IMR-90 (cell line): ENCODE measurements around the gene CD99. TPM values are rescaled to one million over a fixed set of nuclear protein-coding genes. Genes with fewer than 3 reads are reported as not detected.
"Not testable (repeated sequence)": the region's sequence is repeated elsewhere in the genome, so short reads cannot be mapped to it uniquely, and the experiment has no call there.

Experiments
- ATAC-seq: fragments of 200-7000 bp; cut with Tn5 transposase; 2 replicates; pipeline ENCODE4 v1.9.1; 2020; ENCODE audit warnings: low read depth, mild to moderate bottlenecking, moderate library complexity
- BruUV-seq: library from RNA; stranded (reverse); fragments of 400-500 nt; replicated peaks from 2 replicates; lab custom pipeline; 2021; lab: Mats Ljungman, UMichigan
- CTCF ChIA-PET: fragments of 300-600 bp; formaldehyde crosslinking; extraction: SDS; loops from one replicate; lab custom pipeline; 2021; ENCODE audit warnings: antibody characterized with exemption; lab: Yijun Ruan, JAX
- POLR2A ChIA-PET: fragments of 300-600 bp; sonication (Branson Sonifier 250); formaldehyde crosslinking; loops from one replicate; lab custom pipeline; 2022; ENCODE audit warnings: antibody characterized with exemption; ENCODE audit not compliant: unreplicated experiment; lab: Charles Lee
- DNase-seq: peaks from one replicate; pipeline ENCODE4 v3.0.0; 2013
- H2AFZ ChIP-seq: replicated peaks from 2 replicates; pipeline ENCODE3; 2013; ENCODE audit warnings: low read length, mild to moderate bottlenecking; ENCODE audit not compliant: poor library complexity
- H2AK5ac ChIP-seq: 2 replicates; pipeline ENCODE4 v1.6.1; 2013; ENCODE audit warnings: low read depth, low read length, inconsistent platforms
- H2AK9ac ChIP-seq: replicated peaks from 2 replicates; pipeline ENCODE3; 2013; ENCODE audit warnings: mild to moderate bottlenecking, low read depth, low read length, moderate library complexity; ENCODE audit not compliant: poor library complexity
- H2BK120ac ChIP-seq: 2 replicates; pipeline ENCODE4 v1.6.1; 2013; ENCODE audit warnings: low read depth, low read length, inconsistent platforms
- H2BK15ac ChIP-seq: 3 replicates; pipeline ENCODE4 v1.6.1; 2013; ENCODE audit warnings: low read depth, low read length, inconsistent platforms
- H2BK20ac ChIP-seq: 2 replicates; pipeline ENCODE4 v1.6.1; 2013; ENCODE audit warnings: low read depth, mild to moderate bottlenecking, inconsistent platforms, low read length, moderate library complexity
- H2BK5ac ChIP-seq: 2 replicates; pipeline ENCODE4 v1.6.1; 2013; ENCODE audit warnings: mild to moderate bottlenecking, low read depth, low read length, inconsistent platforms; ENCODE audit not compliant: poor library complexity, severe bottlenecking
- H3K14ac ChIP-seq: replicated peaks from 2 replicates; pipeline ENCODE4 v1.6.1; 2013; ENCODE audit warnings: low read depth, low read length, inconsistent platforms
- H3K18ac ChIP-seq: 2 replicates; pipeline ENCODE4 v1.6.1; 2013; ENCODE audit warnings: low read depth, low read length, control low read depth
- H3K23ac ChIP-seq: 2 replicates; pipeline ENCODE4 v1.6.1; 2013; ENCODE audit warnings: low read depth, low read length, inconsistent platforms
- H3K27ac ChIP-seq: 2 replicates; pipeline ENCODE4 v1.5.1; 2013; ENCODE audit warnings: mild to moderate bottlenecking, control low read depth, low read length; ENCODE audit not compliant: insufficient read depth
- H3K27me3 ChIP-seq: 2 replicates; pipeline ENCODE4 v1.6.1; 2013; ENCODE audit warnings: low read length; ENCODE audit not compliant: control insufficient read depth, insufficient read depth
- H3K36me3 ChIP-seq: 2 replicates; pipeline ENCODE4 v1.6.1; 2013; ENCODE audit warnings: low read length, mixed read lengths; ENCODE audit not compliant: control insufficient read depth, insufficient read depth
- H3K4ac ChIP-seq: 2 replicates; pipeline ENCODE4 v1.6.1; 2013; ENCODE audit warnings: low read depth, low read length, inconsistent platforms
- H3K4me1 ChIP-seq: 2 replicates; pipeline ENCODE4 v1.6.1; 2013; ENCODE audit warnings: low read length, mixed read lengths; ENCODE audit not compliant: control insufficient read depth, insufficient read depth
- H3K4me2 ChIP-seq: 2 replicates; pipeline ENCODE4 v1.6.1; 2013; ENCODE audit warnings: low read depth, mild to moderate bottlenecking, control low read depth, low read length, moderate library complexity
- H3K4me3 ChIP-seq: 2 replicates; pipeline ENCODE4 v1.5.1; 2013; ENCODE audit warnings: low read depth, mild to moderate bottlenecking, control low read depth, low read length, moderate library complexity; ENCODE audit not compliant: insufficient read depth
- H3K56ac ChIP-seq: 2 replicates; pipeline ENCODE4 v1.6.1; 2013; ENCODE audit warnings: low read length, inconsistent platforms; ENCODE audit not compliant: insufficient read depth; ENCODE audit errors: extremely low read depth
- H3K79me1 ChIP-seq, 2 experiments: 2 replicates each; pipeline ENCODE4 v1.6.1; 2013; ENCODE audit warnings: low read length in 2 of 2, inconsistent platforms in 1 of 2, low read depth in 1 of 2
- H3K9ac ChIP-seq: 2 replicates; pipeline ENCODE4 v1.6.1; 2013; ENCODE audit warnings: low read depth, low read length, control low read depth
- H3K9me1 ChIP-seq: 2 replicates; pipeline ENCODE4 v1.6.1; 2013; ENCODE audit warnings: low read length, inconsistent platforms; ENCODE audit not compliant: insufficient read depth
- H3K9me3 ChIP-seq: 2 replicates; pipeline ENCODE4 v1.6.1; 2013; ENCODE audit warnings: low read length; ENCODE audit not compliant: control insufficient read depth, insufficient read depth
- H4K20me1 ChIP-seq: 2 replicates; pipeline ENCODE4 v1.6.1; 2013; ENCODE audit warnings: low read length, inconsistent platforms; ENCODE audit not compliant: insufficient read depth
- H4K5ac ChIP-seq: 2 replicates; pipeline ENCODE4 v1.6.1; 2013; ENCODE audit warnings: mild to moderate bottlenecking, low read depth, low read length, control low read depth
- H4K8ac ChIP-seq, 2 experiments: 2 replicates each; pipeline ENCODE4 v1.6.1; 2013; ENCODE audit warnings: low read depth in 2 of 2, low read length in 2 of 2, control low read depth in 1 of 2, inconsistent platforms in 1 of 2
- H4K91ac ChIP-seq: 2 replicates; pipeline ENCODE4 v1.6.1; 2013; ENCODE audit warnings: low read depth, low read length, inconsistent platforms; ENCODE audit not compliant: insufficient read depth
- WGBS, 2 experiments: methylation state at CpG; one replicate each; pipeline versions ENCODE4 v1.1.5 to v1.1.7; 2013; ENCODE audit warnings: missing lambda C conversion rate in 2 of 2; ENCODE audit not compliant: insufficient read length in 1 of 2; ENCODE audit errors: extremely low coverage in 2 of 2; 5-methylcytosine and 5-hydroxymethylcytosine counted together
- dilution Hi-C: fragments of 300-500 bp; cut with HindIII; formaldehyde crosslinking; loops from one replicate; pipeline ENCODE4 v1.14.3; 2018; ENCODE audit warnings: low sequenced_read_pairs; ENCODE audit not compliant: unreplicated experiment
- in situ Hi-C: fragments of 300-500 bp; cut with MboI; formaldehyde crosslinking; loops from 3 replicates; pipeline ENCODE4 v1.14.3; 2019; ENCODE audit warnings: low sequenced_read_pairs, inconsistent platforms, mixed read lengths
- intact Hi-C: fragments of 100-400 bp; cut with micrococcal nuclease; formaldehyde crosslinking; loops from 2 replicates; pipeline ENCODE4 v1.10.0; 2022
- polyA plus RNA-seq, 3 experiments: library from polyadenylated mRNA; depleted of rRNA; stranded (reverse); fragments of >200 nt; gene quantifications; 2 replicates each; pipeline ENCODE4 v1.2.3, GENCODE V29; 2012; ENCODE audit warnings: low replicate concordance in 1 of 3
- total RNA-seq: library from RNA; depleted of rRNA; stranded (reverse); fragments of >200 nt; gene quantifications from 2 replicates; pipeline ENCODE4 v1.2.3, GENCODE V29; 2012

The CD99 gene
- total and polyA plus RNA-seq, 2 of the 4 experiments (the other 2 are of a cell fraction): 102 to 369 TPM

DNA sequence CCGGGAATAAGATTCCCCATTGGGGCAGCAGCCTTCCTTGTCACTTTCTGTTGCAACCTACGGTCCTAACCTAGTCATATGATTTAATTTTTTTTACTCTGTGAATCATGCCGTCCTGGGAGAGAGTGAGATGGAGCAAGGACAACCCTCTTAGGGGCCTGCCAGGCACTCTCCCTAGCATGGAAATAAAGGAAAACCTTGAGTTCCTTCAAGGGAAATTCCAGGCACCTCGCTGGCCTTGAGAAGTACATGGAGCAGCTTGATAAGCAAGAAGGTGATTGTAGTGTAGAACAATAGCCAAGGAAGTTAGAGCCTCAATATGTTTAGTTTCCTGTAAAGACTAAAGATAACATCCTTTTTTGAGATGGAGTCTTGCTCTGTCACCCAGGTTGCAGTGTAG, 71.6 kb downstream of the CD99 start:
- H3K18ac ChIP-seq, H2BK120ac ChIP-seq, ATAC-seq, H3K56ac ChIP-seq, in situ Hi-C loops, POLR2A ChIA-PET, H2AK5ac ChIP-seq, H4K8ac ChIP-seq, H3K4me1 ChIP-seq, H4K20me1 ChIP-seq, H2BK5ac ChIP-seq, intact Hi-C loops, H3K27me3 ChIP-seq, BruUV-seq, H2BK20ac ChIP-seq, H2BK15ac ChIP-seq, CTCF ChIA-PET, H3K23ac ChIP-seq, H3K4me3 ChIP-seq, H3K4ac ChIP-seq, H3K9me3 ChIP-seq, DNase-seq, H3K79me1 ChIP-seq, H3K9ac ChIP-seq, H2AK9ac ChIP-seq, H3K36me3 ChIP-seq, H3K14ac ChIP-seq, H3K27ac ChIP-seq, H2AFZ ChIP-seq, dilution Hi-C loops, H3K4me2 ChIP-seq, H4K91ac ChIP-seq, H3K9me1 ChIP-seq, H4K5ac ChIP-seq: not testable (repeated sequence)
- WGBS, 2 experiments: no CpG with 5 or more reads among the region's 4 CpGs

DNA sequence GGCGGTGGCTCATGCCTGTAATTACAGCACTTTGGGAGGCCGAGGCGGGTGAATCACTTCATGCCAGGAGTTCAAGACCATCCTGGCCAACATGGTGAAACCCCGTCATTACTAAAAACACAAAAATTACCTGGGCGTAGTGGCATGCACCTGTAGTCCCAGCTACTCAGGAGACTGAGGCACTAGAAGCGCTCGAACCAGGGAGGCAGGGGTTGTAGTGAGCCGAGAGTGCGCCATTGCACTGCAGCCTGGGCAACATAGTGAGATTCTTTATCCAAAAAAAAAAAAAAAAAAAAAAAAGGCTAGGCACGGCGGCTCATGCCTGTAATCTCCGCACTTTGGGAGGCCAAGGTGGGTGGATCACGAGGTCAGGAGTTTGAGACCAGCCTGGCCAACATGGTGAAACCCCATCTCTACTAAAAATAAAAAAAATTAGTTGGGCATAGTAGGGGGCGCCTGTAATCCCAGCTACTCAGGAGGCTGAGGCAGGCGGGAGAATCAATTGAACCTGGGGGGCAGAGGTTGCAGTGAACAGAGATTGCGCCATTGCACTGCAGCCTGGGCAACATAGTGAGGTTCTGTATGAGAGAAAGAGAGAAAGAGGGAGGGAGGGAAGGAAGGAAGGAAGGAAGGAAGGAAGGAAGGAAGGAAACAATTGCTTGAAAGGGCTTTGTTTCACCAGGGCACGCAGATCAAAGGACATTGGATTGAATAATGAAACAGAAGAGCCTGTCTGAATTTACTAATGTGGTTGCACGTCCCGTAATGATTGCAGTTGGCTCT, 73.9 kb downstream of the CD99 start:
- 78% methylated on average over 1 of the region's 19 CpGs; no CpG with 5 or more reads in 1 of the 2 experiments for WGBS, 2 experiments
- intact Hi-C loops, H4K5ac ChIP-seq, H2AFZ ChIP-seq, H4K91ac ChIP-seq, H2BK5ac ChIP-seq, H4K20me1 ChIP-seq, H3K4me1 ChIP-seq, H3K4me2 ChIP-seq, H3K18ac ChIP-seq, H3K36me3 ChIP-seq, H3K4ac ChIP-seq, H2AK5ac ChIP-seq, H3K27me3 ChIP-seq, H3K56ac ChIP-seq, H2BK120ac ChIP-seq, H3K9me1 ChIP-seq, H3K14ac ChIP-seq, dilution Hi-C loops, H2BK15ac ChIP-seq, POLR2A ChIA-PET, DNase-seq, ATAC-seq, H2AK9ac ChIP-seq, H3K9me3 ChIP-seq, H3K79me1 ChIP-seq, CTCF ChIA-PET, in situ Hi-C loops, H3K23ac ChIP-seq, BruUV-seq, H2BK20ac ChIP-seq, H4K8ac ChIP-seq, H3K27ac ChIP-seq, H3K4me3 ChIP-seq, H3K9ac ChIP-seq: not testable (repeated sequence)
